Urinary bladder (tissue), 4 donors: ENCODE measurements around the gene SMARCE1. TPM values are rescaled to one million over a fixed set of nuclear protein-coding genes. Genes with fewer than 3 reads are reported as not detected.

Experiments
- DNase-seq: peaks from one replicate; pipeline ENCODE4 v3.0.0-alpha.2; 2015; ENCODE audit errors: extremely low spot score
- H3K27ac ChIP-seq: one replicate; pipeline ENCODE4 v1.5.1; 2013; ENCODE audit warnings: low read depth, mild to moderate bottlenecking, moderate library complexity
- H3K36me3 ChIP-seq: one replicate; pipeline ENCODE4 v1.6.1; 2013; ENCODE audit warnings: mild to moderate bottlenecking, moderate library complexity; ENCODE audit not compliant: insufficient read depth
- H3K4me1 ChIP-seq: one replicate; pipeline ENCODE4 v1.6.1; 2013; ENCODE audit warnings: mild to moderate bottlenecking, moderate library complexity; ENCODE audit not compliant: insufficient read depth
- H3K4me3 ChIP-seq: one replicate; pipeline ENCODE4 v1.5.1; 2013; ENCODE audit warnings: low read depth, low read length
- WGBS: extraction: QIAGEN DNeasy Blood & Tissue Kit; methylation state at CpG from one replicate; pipeline ENCODE4 v1.1.7; 2013; 5-methylcytosine and 5-hydroxymethylcytosine counted together
- polyA plus RNA-seq: library from polyadenylated mRNA; stranded (reverse); fragments of 200-250 nt; gene quantifications from one replicate; pipeline ENCODE4 v1.2.3, GENCODE V29; 2013
- total RNA-seq: library from RNA; depleted of rRNA; stranded (reverse); fragments of >200 nt; gene quantifications from one replicate; pipeline ENCODE4 v1.2.3, GENCODE V29; 2014
- donor health status: healthy with polysubstance abuse.
- donor health status: healthy.

Gene SMARCE1
- total and polyA plus RNA-seq, 2 donors = 97.6 to 126 TPM

GRCh38 chr17:40664582-40665333, 17.1 kb upstream of the SMARCE1 start, which contains the start of gene KRT222:
Gene KRT222, minus strand, starts transcription at chr17:40665177. Its CDS starts 78 bp downstream, at chr17:40665099.
- Histone ChIP-seq H3K27ac (no peak within 1 kb of the TSS), H3K4me3 (peak within 1 kb of the TSS; percentile 18), H3K36me3 (no peaks in the 10 kb centered on the region), H3K4me1 (no peaks in the 10 kb centered on the region)
- WGBS = 6% methylated on average over 12 of the region's 12 CpGs
- DNase-seq = no peak

- Histone ChIP-seq H3K27ac (no peak overlapping the region), H3K4me3 (no peak overlapping the region), H3K4me1 (no peaks in the 10 kb centered on the region), H3K36me3 (no peaks in the 10 kb centered on the region)
- 81% methylated on average over 3 of the region's 3 CpGs for WGBS
- DNase-seq = no peak
These were observed 15.6 kb upstream of the SMARCE1 start for GRCh38 chr17:40663252-40663651.

GRCh38 chr17:40659911-40660310, 12.3 kb upstream of the SMARCE1 start:
- H3K27ac ChIP-seq = no peak overlapping the region
- no peaks in the 10 kb centered on the region for H3K4me1 ChIP-seq
- 78% methylated on average over 7 of the region's 7 CpGs for WGBS
- no peak overlapping the region for H3K4me3 ChIP-seq
- no peaks in the 10 kb centered on the region for H3K36me3 ChIP-seq
- DNase-seq = no peak

- no peak for DNase-seq
- Histone ChIP-seq H3K4me3 (no peak overlapping the region), H3K4me1 (no peaks in the 10 kb centered on the region), H3K36me3 (no peaks in the 10 kb centered on the region), H3K27ac (no peak overlapping the region)
These were observed 10.8 kb upstream of the SMARCE1 start for GRCh38 chr17:40658396-40658795.

- no peaks in the 10 kb centered on the region for H3K36me3 ChIP-seq
- 62% methylated on average over 5 of the region's 5 CpGs for WGBS
These were observed 4.3 kb upstream of the SMARCE1 start for GRCh38 chr17:40651939-40652338.

GRCh38 chr17:40648384-40648968, 858 bp upstream of the SMARCE1 start:
- Histone ChIP-seq H3K27ac (peak overlapping the region; percentile 98), H3K4me1 (peaks cover 1% of the 10 kb centered on the region), H3K4me3 (peak overlapping the region; percentile 87), H3K36me3 (no peaks in the 10 kb centered on the region)
- 3% methylated on average over 28 of the region's 28 CpGs for WGBS
- DNase-seq = no peak

More at GRCh38 chr17:40651939-40652338, 4.3 kb upstream of the SMARCE1 start:
- H3K27ac ChIP-seq = no peak overlapping the region
- no peak overlapping the region for H3K4me3 ChIP-seq
- no peaks in the 10 kb centered on the region for H3K4me1 ChIP-seq
- no peak for DNase-seq

- WGBS = 8% methylated on average over 18 of the region's 18 CpGs
- peak overlapping the region; percentile 87 for H3K4me3 ChIP-seq
- peak overlapping the region; percentile 98 for H3K27ac ChIP-seq
- no peaks in the 10 kb centered on the region for H3K36me3 ChIP-seq
- no peak for DNase-seq
- peaks cover 1% of the 10 kb centered on the region for H3K4me1 ChIP-seq
These were observed 611 bp downstream of the SMARCE1 start for GRCh38 chr17:40646791-40647623.

GRCh38 chr17:40645943-40646342, 1.7 kb downstream of the SMARCE1 start:
- Histone ChIP-seq H3K36me3 (no peaks in the 10 kb centered on the region), H3K4me1 (peaks cover 1% of the 10 kb centered on the region), H3K27ac (no peak overlapping the region), H3K4me3 (no peak overlapping the region)
- DNase-seq = no peak
- WGBS = 70% methylated on average over 2 of the region's 2 CpGs

GRCh38 chr17:40645291-40645690, 2.3 kb downstream of the SMARCE1 start:
- Histone ChIP-seq H3K36me3 (no peaks in the 10 kb centered on the region), H3K4me3 (no peak overlapping the region), H3K4me1 (peaks cover 1% of the 10 kb centered on the region), H3K27ac (no peak overlapping the region)
- DNase-seq = no peak

- Histone ChIP-seq H3K27ac (no peak overlapping the region), H3K4me3 (no peak overlapping the region), H3K36me3 (peaks cover 5% of the 10 kb centered on the region), H3K4me1 (no peaks in the 10 kb centered on the region)
- no peak for DNase-seq
- 87% methylated on average over 2 of the region's 2 CpGs for WGBS
These were observed 9.7 kb downstream of the SMARCE1 start for GRCh38 chr17:40637931-40638330.

- no peak for DNase-seq
- 65% methylated on average over 1 of the region's 1 CpG for WGBS
- H3K36me3 ChIP-seq = peaks cover 12% of the 10 kb centered on the region
These were observed 13.7 kb downstream of the SMARCE1 start for GRCh38 chr17:40633871-40634270.

GRCh38 chr17:40632216-40632615, 15.4 kb downstream of the SMARCE1 start:
- no peak for DNase-seq
- no peak overlapping the region for H3K27ac ChIP-seq
- H3K4me3 ChIP-seq = no peak overlapping the region
- WGBS = 77% methylated on average over 9 of the region's 9 CpGs
- peaks cover 12% of the 10 kb centered on the region for H3K36me3 ChIP-seq
- no peaks in the 10 kb centered on the region for H3K4me1 ChIP-seq

More at GRCh38 chr17:40633871-40634270, 13.7 kb downstream of the SMARCE1 start:
- H3K27ac ChIP-seq = no peak overlapping the region
- H3K4me1 ChIP-seq = no peaks in the 10 kb centered on the region
- H3K4me3 ChIP-seq = no peak overlapping the region

GRCh38 chr17:40629842-40630241, 17.8 kb downstream of the SMARCE1 start:
- WGBS = 50% methylated on average over 2 of the region's 2 CpGs
- Histone ChIP-seq H3K4me1 (no peaks in the 10 kb centered on the region), H3K27ac (no peak overlapping the region), H3K4me3 (no peak overlapping the region), H3K36me3 (peaks cover 12% of the 10 kb centered on the region)
- no peak for DNase-seq
